HCT116 (cell line): ENCODE data around the gene CHTOP. TPM values are rescaled to one million over a fixed set of nuclear protein-coding genes. Genes with fewer than 3 reads are reported as not detected.

Experiments used
- ATAC-seq: fragments of 200-7000 bp; cut with Tn5 transposase; 2 replicates; pipeline ENCODE4 v1.9.1; 2020; ENCODE audit warnings: mild to moderate bottlenecking, moderate library complexity
- BruUV-seq: library from RNA; stranded (reverse); fragments of 400-500 nt; replicated peaks from 2 replicates; lab custom pipeline; 2021; lab: Mats Ljungman, UMichigan
- CTCF ChIA-PET: fragments of 300-600 bp; sonication (Branson Sonifier 250); formaldehyde crosslinking; loops from one replicate; lab custom pipeline; 2021; ENCODE audit warnings: antibody characterized with exemption; lab: Charles Lee
- POLR2A ChIA-PET: fragments of 300-600, 350-600 bp; sonication (Branson Sonifier 250); formaldehyde crosslinking; loops from one replicate; lab custom pipeline; 2021; ENCODE audit warnings: antibody characterized with exemption; lab: Charles Lee
- RAD21 ChIA-PET, 2 experiments: fragments of 300-600 bp; sonication (Branson Sonifier 250); formaldehyde crosslinking; loops; one replicate each; lab custom pipeline; 2023; ENCODE audit warnings: low total read pairs in 2 of 2; ENCODE audit not compliant: uncharacterized antibody in 2 of 2, unreplicated experiment in 2 of 2, low non-redundant PET in 1 of 2; lab: Charles Lee
- DNase-seq: peaks from one replicate; pipeline ENCODE4 v3.0.0-alpha.2; 2010; ENCODE audit warnings: low read depth, low spot score
- H2AFZ ChIP-seq: fragments of 200-600 bp; shearing (Covaris generic), sonication (generic); 2 replicates; pipeline ENCODE4 v1.6.1; 2017; ENCODE audit warnings: low read depth, mixed run types, mixed read lengths, antibody characterized with exemption, low read length; ENCODE audit not compliant: poor library complexity, severe bottlenecking
- H3K27ac ChIP-seq: 2 replicates; pipeline ENCODE4 v1.5.1; 2012; ENCODE audit warnings: low read depth, low read length
- H3K27me3 ChIP-seq: fragments of 200-600 bp; sonication (generic); 2 replicates; pipeline ENCODE4 v1.6.1; 2016; ENCODE audit warnings: mixed run types, low read length, mixed read lengths; ENCODE audit not compliant: insufficient read depth
- H3K36me3 ChIP-seq, 2 experiments: fragments of 200-500 bp in 1 of 2; fragments of 200-600 bp in 1 of 2; sonication (Bioruptor generic) in 1 of 2; sonication (generic) in 1 of 2; 2 replicates each; pipeline versions ENCODE4 v1.5.1 to v1.6.1; 2014 to 2016; ENCODE audit warnings: low read length in 2 of 2, inconsistent platforms in 1 of 2, mixed read lengths in 1 of 2, mixed run types in 1 of 2; ENCODE audit not compliant: insufficient read depth in 2 of 2, control insufficient read depth in 1 of 2
- H3K4me1 ChIP-seq, 2 experiments: fragments of 200-600 bp in 1 of 2; sonication (generic) in 1 of 2; 2 replicates each; pipeline versions ENCODE4 v1.5.1 to v1.6.1; 2012 to 2017; ENCODE audit warnings: low read length in 2 of 2, inconsistent platforms in 1 of 2, mild to moderate bottlenecking in 1 of 2, mixed read lengths in 1 of 2, mixed run types in 1 of 2, moderate library complexity in 1 of 2; ENCODE audit not compliant: insufficient read depth in 2 of 2, control insufficient read depth in 1 of 2
- H3K4me2 ChIP-seq: fragments of 200-600 bp; sonication (generic); 2 replicates; pipeline ENCODE4 v1.6.1; 2017; ENCODE audit warnings: mixed run types, low read length, mixed read lengths
- H3K4me3 ChIP-seq, 2 experiments: fragments of 200-600 bp in 1 of 2; sonication (generic) in 1 of 2; replicated peaks in 1 of 2; 2 replicates each; pipeline ENCODE4 v1.5.1; 2011 to 2016; ENCODE audit warnings: low read length in 2 of 2, control low read depth in 1 of 2, low read depth in 1 of 2, mild to moderate bottlenecking in 1 of 2, mixed read lengths in 1 of 2, mixed run types in 1 of 2
- H3K79me2 ChIP-seq: fragments of 200-600 bp; sonication (generic); 2 replicates; pipeline ENCODE4 v1.6.1; 2017; ENCODE audit warnings: mild to moderate bottlenecking, mixed run types, low read length, moderate library complexity, mixed read lengths; ENCODE audit not compliant: insufficient read depth
- H3K9ac ChIP-seq: fragments of 200-600 bp; sonication (generic); 2 replicates; pipeline ENCODE4 v1.6.1; 2016; ENCODE audit warnings: low read length, mixed read lengths
- H3K9me2 ChIP-seq: fragments of 200-600 bp; sonication (generic), shearing (Covaris generic); 2 replicates; pipeline ENCODE4 v1.6.1; 2017; ENCODE audit warnings: mixed run types, mild to moderate bottlenecking, moderate library complexity; ENCODE audit not compliant: insufficient read depth
- H3K9me3 ChIP-seq, 2 experiments: fragments of 200-500 bp in 1 of 2; fragments of 200-600 bp in 1 of 2; sonication (Bioruptor generic) in 1 of 2; sonication (generic) in 1 of 2; 2 replicates each; pipeline ENCODE4 v1.6.1; 2014 to 2017; ENCODE audit warnings: low read length in 2 of 2, mixed read lengths in 2 of 2, inconsistent platforms in 1 of 2, low read depth in 1 of 2, mild to moderate bottlenecking in 1 of 2, mixed run types in 1 of 2, moderate library complexity in 1 of 2; ENCODE audit not compliant: control insufficient read depth in 1 of 2, insufficient read depth in 1 of 2
- H4K20me1 ChIP-seq: fragments of 200-600 bp; sonication (generic), shearing (Covaris generic); 2 replicates; pipeline ENCODE4 v1.6.1; 2017; ENCODE audit warnings: mixed run types, mild to moderate bottlenecking, moderate library complexity; ENCODE audit not compliant: insufficient read depth
- EGR1 ChIP-seq: IDR thresholded peaks from 2 replicates; pipeline ENCODE4 v1.6.1; 2012; ENCODE audit warnings: low read depth
- EZH2 ChIP-seq: fragments of 200-600 bp; sonication (generic); IDR thresholded peaks from 2 replicates; pipeline ENCODE4 v1.6.1; 2017; ENCODE audit warnings: antibody characterized with exemption, mixed run types
- EZH2phosphoT487 ChIP-seq: fragments of 200-600 bp; IDR thresholded peaks from 2 replicates; pipeline ENCODE4 v1.6.1; 2018; ENCODE audit warnings: antibody characterized with exemption, borderline replicate concordance
- FOSL1 ChIP-seq: IDR thresholded peaks from 2 replicates; pipeline ENCODE4 v1.6.1; 2012; ENCODE audit warnings: low read depth
- JUND ChIP-seq: IDR thresholded peaks from 2 replicates; pipeline ENCODE4 v1.6.1; 2012
- POLR2A ChIP-seq: IDR thresholded peaks from 2 replicates; pipeline ENCODE4 v1.7.0; 2011; ENCODE audit warnings: borderline replicate concordance; ENCODE audit not compliant: insufficient read depth, insufficient read length; ENCODE audit errors: extremely low read depth
- RAD21 ChIP-seq: IDR thresholded peaks from 2 replicates; pipeline ENCODE4 v1.6.1; 2012; ENCODE audit warnings: low read depth, mild to moderate bottlenecking
- REST ChIP-seq: IDR thresholded peaks from 2 replicates; pipeline ENCODE4 v1.6.1; 2012; ENCODE audit warnings: low read depth
- SIN3A ChIP-seq: IDR thresholded peaks from 2 replicates; pipeline ENCODE4 v1.6.1; 2012; ENCODE audit warnings: low read depth
- SP1 ChIP-seq: IDR thresholded peaks from 2 replicates; pipeline ENCODE4 v1.6.1; 2012; ENCODE audit warnings: low read depth
- TCF7L2 ChIP-seq: IDR thresholded peaks from 2 replicates; pipeline ENCODE4 v1.7.0; 2011; ENCODE audit warnings: borderline replicate concordance, inconsistent platforms; ENCODE audit not compliant: insufficient read depth, insufficient read length; ENCODE audit errors: extremely low read depth
- YY1 ChIP-seq: IDR thresholded peaks from 2 replicates; pipeline ENCODE4 v1.6.1; 2011; ENCODE audit warnings: low read length, low read depth, moderate library complexity, mild to moderate bottlenecking; ENCODE audit not compliant: insufficient replicate concordance; ENCODE audit errors: extremely low read depth
- ZBTB33 ChIP-seq: IDR thresholded peaks from 2 replicates; pipeline ENCODE4 v1.6.1; 2011; ENCODE audit warnings: mild to moderate bottlenecking, low read length, moderate library complexity; ENCODE audit not compliant: insufficient replicate concordance; ENCODE audit errors: extremely low read depth
- ZFX ChIP-seq: fragments of 450-650 bp; IDR thresholded peaks from 2 replicates; pipeline ENCODE4 v1.6.1; 2017
- ZNF274 ChIP-seq: fragments of 200-500 bp; sonication (Bioruptor generic); IDR thresholded peaks from 2 replicates; pipeline ENCODE4 v1.6.1; 2014; ENCODE audit warnings: mild to moderate bottlenecking, low read depth, low read length, inconsistent platforms
- intact Hi-C: fragments of 100-400 bp; cut with micrococcal nuclease; formaldehyde crosslinking; loops from 2 replicates; pipeline ENCODE4 v1.10.0; 2022
- total RNA-seq: library from RNA; stranded (reverse); gene quantifications from one replicate; pipeline ENCODE4 v1.2.1, GENCODE V29; 2021; ENCODE audit not compliant: unreplicated experiment
- TF ChIP-seq, protein P1 (sequence below): IDR thresholded peaks from 2 replicates; pipeline ENCODE4 v1.6.1; 2012
- TF ChIP-seq, protein P2 (sequence below), 3 experiments: fragments of 200-600 bp in 1 of 3; sonication (generic) in 1 of 3; IDR thresholded peaks in 2 of 3; conservative IDR thresholded peaks in 1 of 3; 2 replicates each; pipeline ENCODE4 v1.5.1; 2012 to 2017; ENCODE audit warnings: low read depth in 2 of 3, low read length in 2 of 3, antibody characterized with exemption in 1 of 3, borderline replicate concordance in 1 of 3, control low read depth in 1 of 3, mild to moderate bottlenecking in 1 of 3, mixed read lengths in 1 of 3, mixed run types in 1 of 3, moderate library complexity in 1 of 3; ENCODE audit not compliant: insufficient read depth in 1 of 3
- TF ChIP-seq, protein P3 (sequence below): IDR thresholded peaks from 2 replicates; pipeline ENCODE4 v1.6.1; 2012

CHTOP gene
- total RNA-seq, 1 experiment from 2014 or later, result 110 TPM

DNA sequence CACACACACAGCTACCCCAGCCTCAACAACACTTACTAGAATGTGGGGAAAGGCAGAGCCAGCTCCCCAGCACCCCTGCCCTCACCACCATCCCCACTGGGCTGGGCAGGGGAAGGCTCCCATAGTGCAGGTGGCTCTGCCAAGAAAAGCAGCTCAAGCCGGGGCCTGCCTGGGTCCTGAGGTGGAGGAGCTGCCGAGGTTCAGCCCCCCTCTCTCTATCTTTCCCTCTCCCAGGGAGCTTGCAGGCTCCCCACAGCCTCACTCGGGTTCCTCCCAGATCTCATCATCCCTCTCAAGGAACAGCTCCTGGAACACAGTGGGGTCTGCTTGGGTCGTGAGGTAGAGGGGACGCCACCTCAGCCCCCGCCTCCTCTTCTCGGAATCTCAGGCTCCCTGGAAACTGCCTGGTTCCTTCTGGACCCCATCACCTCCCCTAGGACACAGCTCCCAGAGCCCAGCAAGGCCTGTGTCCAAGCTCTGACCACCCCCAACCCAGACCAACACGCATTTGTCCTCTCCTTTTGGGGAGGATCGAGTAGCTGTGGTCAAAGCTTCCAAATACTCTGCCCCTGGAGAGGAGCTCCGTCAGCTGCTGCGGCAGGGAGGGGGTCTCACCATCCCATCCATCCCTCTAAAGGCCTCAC, 21.6 kb upstream of the CHTOP start:
- Histone ChIP-seq H3K4me2 (peak overlapping the region; percentile 88), H3K79me2 (peaks cover 74% of the 10 kb centered on the region), H3K9me2 (no peaks in the 10 kb centered on the region), H3K27ac (peak overlapping the region; percentile 72), H3K4me1 (peaks cover 70 to 94% of the 10 kb centered on the region in 2 experiments), H3K9ac (peak overlapping the region; percentile 93), H3K9me3 (no peaks in the 10 kb centered on the region), H3K36me3 (peaks cover 0 to 5% of the 10 kb centered on the region in 2 experiments; a peak in 3 of 4 replicates), H3K4me3 (peak overlapping the region; percentile 88 to 92), H3K27me3 (no peaks in the 10 kb centered on the region), H2AFZ (no peak overlapping the region), H4K20me1 (no peaks in the 10 kb centered on the region)
- ChIA-PET POLR2A (interaction anchor here (1.0 to 9.1 kb wide), 13 partner anchors 8 to 378 kb away, joined by 3 to 172 read pairs (median 8); partner anchors contain the start of genes CHTOP, CREB3L4, RPS27 and S100A1), RAD21 (interaction anchor here in 1 of 2 experiments (0.6 to 1.4 kb wide), 3 partner anchors 15 to 40 kb away, joined by 3 to 5 read pairs (median 3); partner anchors contain the start of gene S100A13), CTCF (interaction anchor here (0.6 to 7.7 kb wide), 6 partner anchors 15 to 102 kb away, joined by 3 to 76 read pairs (median 4); partner anchors contain the start of genes CHTOP, ILF2, S100A1 and S100A13)
- BruUV-seq, result no TSS peak
- DNase-seq (no peak), ATAC-seq (no peak)
- intact Hi-C loops, result loop anchor here (5.0 kb wide), 1 partner anchor 80 kb away; no protein-coding TSS in a partner anchor
- TF ChIP-seq EGR1 (no peak), POLR2A (no peak), REST (no peak), EZH2phosphoT487 (no peak), TCF7L2 (no peak), FOSL1 (no peak), ZNF274 (no peak), ZBTB33 (no peak), YY1 (no peak), JUND (no peak), ZFX (no peak), SIN3A (no peak), SP1 (no peak), RAD21 (no peak), EZH2 (no peak)
- TF ChIP-seq, protein P1, sequence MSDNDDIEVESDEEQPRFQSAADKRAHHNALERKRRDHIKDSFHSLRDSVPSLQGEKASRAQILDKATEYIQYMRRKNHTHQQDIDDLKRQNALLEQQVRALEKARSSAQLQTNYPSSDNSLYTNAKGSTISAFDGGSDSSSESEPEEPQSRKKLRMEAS, result no peak
- TF ChIP-seq, protein P2, sequence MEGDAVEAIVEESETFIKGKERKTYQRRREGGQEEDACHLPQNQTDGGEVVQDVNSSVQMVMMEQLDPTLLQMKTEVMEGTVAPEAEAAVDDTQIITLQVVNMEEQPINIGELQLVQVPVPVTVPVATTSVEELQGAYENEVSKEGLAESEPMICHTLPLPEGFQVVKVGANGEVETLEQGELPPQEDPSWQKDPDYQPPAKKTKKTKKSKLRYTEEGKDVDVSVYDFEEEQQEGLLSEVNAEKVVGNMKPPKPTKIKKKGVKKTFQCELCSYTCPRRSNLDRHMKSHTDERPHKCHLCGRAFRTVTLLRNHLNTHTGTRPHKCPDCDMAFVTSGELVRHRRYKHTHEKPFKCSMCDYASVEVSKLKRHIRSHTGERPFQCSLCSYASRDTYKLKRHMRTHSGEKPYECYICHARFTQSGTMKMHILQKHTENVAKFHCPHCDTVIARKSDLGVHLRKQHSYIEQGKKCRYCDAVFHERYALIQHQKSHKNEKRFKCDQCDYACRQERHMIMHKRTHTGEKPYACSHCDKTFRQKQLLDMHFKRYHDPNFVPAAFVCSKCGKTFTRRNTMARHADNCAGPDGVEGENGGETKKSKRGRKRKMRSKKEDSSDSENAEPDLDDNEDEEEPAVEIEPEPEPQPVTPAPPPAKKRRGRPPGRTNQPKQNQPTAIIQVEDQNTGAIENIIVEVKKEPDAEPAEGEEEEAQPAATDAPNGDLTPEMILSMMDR (IDR thresholded peaks at IDR 0.05 in 2 of 3, conservative IDR thresholded peaks at IDR 0.05 in 1 of 3; ENCODE audit: borderline replicate concordance in 1 of 3, insufficient read depth in 1 of 3, low read depth in 2 of 3, low read length in 2 of 3), result no peak
- TF ChIP-seq, protein P3, sequence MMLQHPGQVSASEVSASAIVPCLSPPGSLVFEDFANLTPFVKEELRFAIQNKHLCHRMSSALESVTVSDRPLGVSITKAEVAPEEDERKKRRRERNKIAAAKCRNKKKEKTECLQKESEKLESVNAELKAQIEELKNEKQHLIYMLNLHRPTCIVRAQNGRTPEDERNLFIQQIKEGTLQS, result no peak
